ENCODE measurements around the gene MICU2. TPM values are rescaled to one million over a fixed set of nuclear protein-coding genes. Genes with fewer than 3 reads are reported as not detected.

The MICU2 gene
- total and polyA plus RNA-seq, 11 donors: 50.4 to 144 (median 59.8) TPM

- Histone ChIP-seq H3K4me1 (no peaks in the 10 kb centered on the region), H3K36me3 (peaks cover 0 to 75% (median 33%) of the 10 kb centered on the region in 9 donors), H3K9me3 (no peaks in the 10 kb centered on the region), H3K4me3 (no peak overlapping the region), H3K27me3 (no peaks in the 10 kb centered on the region), H3K27ac (no peak overlapping the region)
- no peak for DNase-seq
- 96 to 98% (median 96%) methylated on average over 3 of the region's 3 CpGs for WGBS, 4 donors
- ATAC-seq: no peak
- intact Hi-C loops (cut with DNase I): no loop called here
- TF ChIP-seq CTCF (IDR thresholded peaks at IDR 0.05): no peak
- TF ChIP-seq POLR2A (IDR thresholded peaks at IDR 0.05): no peak
Observed at GRCh38 chr13:21504379-21504778, 99.6 kb downstream of the MICU2 start.

- Histone ChIP-seq H3K4me3 (no peak overlapping the region), H3K27ac (no peak overlapping the region), H3K27me3 (no peaks in the 10 kb centered on the region), H3K9me3 (no peaks in the 10 kb centered on the region), H3K36me3 (peaks cover 0 to 74% (median 34%) of the 10 kb centered on the region in 9 donors), H3K4me1 (no peaks in the 10 kb centered on the region)
- intact Hi-C loops (cut with DNase I): no loop called here
- WGBS, 4 donors: 92 to 94% (median 93%) methylated on average over 3 of the region's 3 CpGs
- ATAC-seq (no peak), DNase-seq (no peak)
- TF ChIP-seq POLR2A (IDR thresholded peaks at IDR 0.05) (no peak), CTCF (IDR thresholded peaks at IDR 0.05) (no peak)
Observed at GRCh38 chr13:21501686-21502085, 102.3 kb downstream of the MICU2 start.

- Histone ChIP-seq H3K4me1 (peaks cover 0 to 4% (median 0%) of the 10 kb centered on the region in 12 donors), H3K27me3 (no peaks in the 10 kb centered on the region), H3K9me3 (peaks cover 0 to 30% (median 15%) of the 10 kb centered on the region in 12 donors), H3K4me3 (no peak overlapping the region), H3K27ac (no peak overlapping the region), H3K36me3 (peaks cover 0 to 17% (median 10%) of the 10 kb centered on the region in 9 donors)
- TF ChIP-seq POLR2A (IDR thresholded peaks at IDR 0.05): no peak
- TF ChIP-seq CTCF (IDR thresholded peaks at IDR 0.05): no peak
- DNase-seq (no peak), ATAC-seq (no peak)
- WGBS, 4 donors: 96 to 99% (median 97%) methylated on average over 4 of the region's 4 CpGs
- intact Hi-C loops (cut with DNase I): loop anchor here in 1 of 10 donors (10.0 kb wide), 1 partner anchor 542 kb away; no protein-coding TSS in a partner anchor
Observed at GRCh38 chr13:21486322-21486721, 117.6 kb downstream of the MICU2 start.

GRCh38 chr13:21483748-21484147 lies 120.2 kb downstream of the MICU2 start:
- DNase-seq: no peak
- Histone ChIP-seq H3K27me3 (no peaks in the 10 kb centered on the region), H3K4me3 (no peak overlapping the region), H3K4me1 (peaks cover 0 to 8% (median 0%) of the 10 kb centered on the region in 12 donors), H3K27ac (no peak overlapping the region), H3K36me3 (no peaks in the 10 kb centered on the region), H3K9me3 (peaks cover 0 to 30% (median 15%) of the 10 kb centered on the region in 12 donors)
- intact Hi-C loops (cut with DNase I): loop anchor here in 1 of 10 donors (10.0 kb wide), 1 partner anchor 539 kb away; no protein-coding TSS in a partner anchor
- TF ChIP-seq CTCF (IDR thresholded peaks at IDR 0.05) (no peak), POLR2A (IDR thresholded peaks at IDR 0.05) (no peak)
- ATAC-seq: no peak
- WGBS, 4 donors: 91 to 93% (median 92%) methylated on average over 13 to 24 of the region's 24 CpGs

Data from heart left ventricle (tissue), 16 donors.